Testis (tissue), 3 donors: ENCODE data around the gene SERPIND1. TPM values are rescaled to one million over a fixed set of nuclear protein-coding genes. Genes with fewer than 3 reads are reported as not detected.

Experiments
- DNase-seq: peaks from one replicate; pipeline ENCODE4 v3.0.0-alpha.2; 2019
- H3K27ac ChIP-seq, 2 donors: fragments of 200-600 bp; sonication (generic); one replicate each; pipeline ENCODE4 v1.5.1; 2019
- H3K27me3 ChIP-seq: fragments of 200-600 bp; sonication (generic); one replicate; pipeline ENCODE4 v1.5.1; 2019
- H3K36me3 ChIP-seq: fragments of 200-600 bp; sonication (generic); one replicate; pipeline ENCODE4 v1.5.1; 2017; ENCODE audit warnings: low read depth; ENCODE audit errors: missing control alignments
- H3K4me1 ChIP-seq: fragments of 200-600 bp; sonication (generic); one replicate; pipeline ENCODE4 v1.5.1; 2019
- H3K4me3 ChIP-seq, 2 donors: fragments of 200-600 bp; sonication (generic); one replicate each; pipeline ENCODE4 v1.5.1; 2017 to 2019
- H3K9me3 ChIP-seq: fragments of 200-600 bp; sonication (generic); one replicate; pipeline ENCODE4 v1.5.1; 2017
- POLR2A ChIP-seq: fragments of 450-650 bp; IDR thresholded peaks from one replicate; pipeline ENCODE4 v1.6.1; 2017; ENCODE audit warnings: antibody characterized with exemption, mild to moderate bottlenecking, moderate library complexity
- WGBS, 2 donors: methylation state at CpG; one replicate each; pipeline ENCODE4 v1.1.5; 2018; 5-methylcytosine and 5-hydroxymethylcytosine counted together
- intact Hi-C: fragments of 100-400 bp; cut with DNase I; formaldehyde crosslinking; loops from one replicate; pipeline ENCODE4 v1.15.1; 2023; ENCODE audit warnings: low total_unique reads
- polyA plus RNA-seq: library from polyadenylated mRNA; stranded (reverse); fragments of 350-450 nt; fragmentation: Illumina TruSeq; extraction: RNeasy Lipid Tissue Mini Kit (QIAGEN cat#74804); gene quantifications from one replicate; pipeline ENCODE4 v1.2.3, GENCODE V29; 2014; ENCODE audit warnings: low read depth, low replicate concordance; ENCODE audit not compliant: insufficient read depth
- total RNA-seq, 2 donors: library from RNA; depleted of rRNA; stranded (reverse); fragments of >200 nt; gene quantifications; one replicate each; pipeline ENCODE4 v1.2.3, GENCODE V29; 2016
- TF ChIP-seq, protein P1 (sequence below), 3 experiments: fragments of 450-650 bp in 2 of 3; fragments of 200-600 bp in 1 of 3; sonication (generic) in 1 of 3; IDR thresholded peaks; one replicate each; pipeline ENCODE4 v1.5.1; 2016 to 2019; ENCODE audit warnings: antibody characterized with exemption in 3 of 3, mild to moderate bottlenecking in 2 of 3, moderate library complexity in 1 of 3

Gene SERPIND1
- total and polyA plus RNA-seq, 3 donors from 2014 or later: 0.16 to 0.78 (median 0.25) TPM

DNA sequence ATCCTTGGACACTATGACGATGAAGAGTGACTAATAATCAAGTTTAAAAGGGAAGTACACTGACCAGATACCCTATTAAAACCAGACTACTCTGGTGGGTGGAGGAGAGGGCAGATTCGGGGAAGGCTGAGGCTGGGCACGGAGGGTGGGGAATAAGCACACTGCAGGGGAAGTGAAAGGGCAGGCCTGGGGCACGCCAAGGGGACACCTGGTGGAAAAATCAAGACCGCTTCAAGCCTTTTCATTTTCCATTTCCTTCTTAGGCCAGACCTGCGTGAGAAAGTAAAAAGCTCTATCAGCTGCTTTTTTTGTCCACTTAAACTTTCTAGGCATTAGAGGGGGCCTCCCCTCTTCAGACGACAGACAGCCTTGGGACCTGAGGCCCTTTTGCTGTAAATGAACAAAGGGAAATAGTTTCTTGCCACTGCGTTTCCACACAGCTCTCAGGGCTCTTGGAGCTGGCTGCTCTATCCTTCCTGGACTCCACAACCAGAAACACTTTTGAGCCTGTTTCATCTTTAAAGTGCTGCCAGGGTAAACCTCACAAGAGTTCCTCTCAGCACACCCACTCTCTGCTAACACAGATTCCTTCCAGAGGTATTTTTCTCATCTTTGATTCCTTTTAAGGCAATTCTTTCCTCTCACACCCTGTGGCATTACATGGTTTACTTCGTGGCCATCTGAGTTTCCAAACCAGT is 25.0 kb upstream of the SERPIND1 start:
- peaks cover 6% of the 10 kb centered on the region for H3K4me1 ChIP-seq
- DNase-seq: no peak
- H3K27me3 ChIP-seq: no peaks in the 10 kb centered on the region
- no peak for TF ChIP-seq POLR2A
- TF ChIP-seq, protein P1, sequence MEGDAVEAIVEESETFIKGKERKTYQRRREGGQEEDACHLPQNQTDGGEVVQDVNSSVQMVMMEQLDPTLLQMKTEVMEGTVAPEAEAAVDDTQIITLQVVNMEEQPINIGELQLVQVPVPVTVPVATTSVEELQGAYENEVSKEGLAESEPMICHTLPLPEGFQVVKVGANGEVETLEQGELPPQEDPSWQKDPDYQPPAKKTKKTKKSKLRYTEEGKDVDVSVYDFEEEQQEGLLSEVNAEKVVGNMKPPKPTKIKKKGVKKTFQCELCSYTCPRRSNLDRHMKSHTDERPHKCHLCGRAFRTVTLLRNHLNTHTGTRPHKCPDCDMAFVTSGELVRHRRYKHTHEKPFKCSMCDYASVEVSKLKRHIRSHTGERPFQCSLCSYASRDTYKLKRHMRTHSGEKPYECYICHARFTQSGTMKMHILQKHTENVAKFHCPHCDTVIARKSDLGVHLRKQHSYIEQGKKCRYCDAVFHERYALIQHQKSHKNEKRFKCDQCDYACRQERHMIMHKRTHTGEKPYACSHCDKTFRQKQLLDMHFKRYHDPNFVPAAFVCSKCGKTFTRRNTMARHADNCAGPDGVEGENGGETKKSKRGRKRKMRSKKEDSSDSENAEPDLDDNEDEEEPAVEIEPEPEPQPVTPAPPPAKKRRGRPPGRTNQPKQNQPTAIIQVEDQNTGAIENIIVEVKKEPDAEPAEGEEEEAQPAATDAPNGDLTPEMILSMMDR (IDR thresholded peaks at IDR 0.05): no peak
- H3K4me3 ChIP-seq: no peak overlapping the region
- no peaks in the 10 kb centered on the region for H3K36me3 ChIP-seq
- H3K9me3 ChIP-seq: no peaks in the 10 kb centered on the region
- WGBS, 2 donors: 63 to 69% methylated on average over 9 of the region's 9 CpGs
- peak overlapping the region in 1 of 2 donors; percentile 53 for H3K27ac ChIP-seq
- intact Hi-C loops: no loop called here

DNA sequence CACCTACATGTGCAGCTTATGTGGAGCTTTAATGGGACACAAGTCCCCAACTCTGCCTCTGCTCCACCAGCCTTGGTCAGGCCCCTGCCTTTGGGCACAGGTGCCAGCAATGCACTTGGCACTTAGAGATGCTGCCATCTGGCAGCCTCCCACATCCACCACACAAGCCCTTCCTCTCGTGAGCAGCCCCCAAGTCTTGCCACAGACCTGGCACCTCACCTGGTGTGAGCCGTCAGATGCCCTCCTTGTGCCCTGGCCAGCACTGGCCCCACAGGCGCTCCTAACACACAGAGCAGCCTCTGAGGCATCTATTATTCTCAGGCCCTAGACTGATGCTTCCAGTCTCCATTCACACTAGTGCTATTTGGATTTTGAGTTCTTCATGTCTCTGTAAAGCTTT is 24.5 kb upstream of the SERPIND1 start:
- Histone ChIP-seq H3K9me3 (no peaks in the 10 kb centered on the region), H3K4me1 (peaks cover 6% of the 10 kb centered on the region), H3K27ac (peak overlapping the region in 1 of 2 donors; percentile 41), H3K27me3 (no peaks in the 10 kb centered on the region), H3K4me3 (no peak overlapping the region), H3K36me3 (no peaks in the 10 kb centered on the region)
- 78 to 90% methylated on average over 3 of the region's 3 CpGs for WGBS, 2 donors
- no peak for DNase-seq
- intact Hi-C loops: no loop called here
- TF ChIP-seq POLR2A: no peak
- TF ChIP-seq, protein P1 (IDR thresholded peaks at IDR 0.05): no peak

DNA sequence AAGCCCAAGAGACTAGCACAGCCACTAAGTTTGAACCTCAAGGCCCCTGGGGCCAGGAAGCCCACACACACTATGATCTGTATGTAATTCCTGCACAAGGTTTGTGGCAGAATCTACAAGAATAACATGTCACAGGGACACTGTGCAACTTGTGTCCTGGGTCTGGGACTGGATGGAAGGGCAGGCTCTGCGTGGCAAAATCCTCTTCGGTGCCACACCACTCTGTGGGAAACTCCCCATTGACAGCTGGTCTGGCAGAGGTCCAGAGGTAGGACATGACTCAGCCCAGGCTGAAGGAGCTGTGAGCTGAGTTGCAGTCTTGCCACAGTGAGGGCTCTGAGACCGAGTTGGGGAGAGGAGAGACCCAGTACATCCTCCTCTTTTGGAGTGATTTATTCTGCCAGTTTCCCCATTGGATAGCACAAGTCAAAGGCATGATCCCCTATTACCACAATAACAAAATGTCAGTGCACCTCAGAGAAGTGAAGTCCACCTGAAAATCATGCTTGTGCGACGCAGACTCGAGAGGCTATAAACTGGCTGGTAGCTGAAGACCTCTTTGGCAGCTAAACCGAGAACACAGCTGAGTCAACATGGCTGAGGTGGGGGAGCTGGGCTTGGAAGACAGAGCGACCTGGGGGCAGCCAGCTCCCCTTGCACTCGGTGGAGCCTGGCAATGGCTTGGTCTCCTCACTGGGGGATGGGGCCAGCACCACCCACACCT is 23.3 kb upstream of the SERPIND1 start:
- Histone ChIP-seq H3K36me3 (no peaks in the 10 kb centered on the region), H3K4me1 (peaks cover 6% of the 10 kb centered on the region), H3K27me3 (no peaks in the 10 kb centered on the region), H3K27ac (no peak overlapping the region), H3K4me3 (no peak overlapping the region), H3K9me3 (no peaks in the 10 kb centered on the region)
- DNase-seq: peak; percentile 62
- WGBS, 2 donors: 44 to 76% methylated on average over 8 to 9 of the region's 9 CpGs
- intact Hi-C loops: no loop called here
- TF ChIP-seq, protein P1 (IDR thresholded peaks at IDR 0.05): no peak
- no peak for TF ChIP-seq POLR2A

DNA sequence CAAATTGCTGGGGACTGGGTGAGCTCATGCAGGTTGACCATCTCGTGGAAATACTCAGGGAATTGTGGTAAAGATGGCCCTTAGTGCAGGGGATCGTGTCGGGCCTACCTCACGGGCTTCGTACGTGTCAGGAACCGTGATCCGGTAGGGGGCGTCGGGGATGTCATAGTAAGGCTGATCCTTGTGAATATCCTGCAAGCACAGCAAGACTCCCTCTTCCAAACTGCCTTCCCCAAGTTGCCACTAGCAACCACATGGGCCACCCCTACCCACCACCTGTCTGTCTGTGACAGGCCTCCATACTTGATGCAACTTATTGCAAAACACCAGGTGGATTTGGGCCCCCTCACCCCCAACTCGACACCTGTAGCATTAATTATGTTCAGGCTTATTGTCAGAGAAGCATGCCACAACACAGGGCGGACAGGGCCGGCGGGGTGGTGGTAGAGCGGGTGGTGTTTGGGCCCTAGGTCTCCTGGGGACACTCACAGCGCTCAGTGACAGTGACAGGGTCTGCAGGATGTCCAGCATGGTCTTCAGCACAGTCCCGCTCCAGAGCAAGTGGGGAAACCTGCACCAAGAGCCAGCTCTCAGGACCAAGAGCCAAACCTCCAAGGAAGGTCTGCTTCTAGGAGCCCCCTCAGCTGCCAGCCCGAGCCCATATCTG is 22.6 kb upstream of the SERPIND1 start:
- no peaks in the 10 kb centered on the region for H3K9me3 ChIP-seq
- no peaks in the 10 kb centered on the region for H3K27me3 ChIP-seq
- DNase-seq: no peak
- H3K4me1 ChIP-seq: peaks cover 6% of the 10 kb centered on the region
- no peak overlapping the region for H3K27ac ChIP-seq
- no peaks in the 10 kb centered on the region for H3K36me3 ChIP-seq
- intact Hi-C loops: no loop called here
- no peak overlapping the region for H3K4me3 ChIP-seq
- no peak for TF ChIP-seq POLR2A
- TF ChIP-seq, protein P1 (IDR thresholded peaks at IDR 0.05): no peak
- WGBS, 2 donors: 87 to 94% methylated on average over 17 to 18 of the region's 18 CpGs
